Astrocyte of the spinal cord (primary cell): Measurements from ENCODE around the gene TRMT1L.

Experiments used
- DNase-seq: peaks from one replicate; pipeline ENCODE4 v3.0.0; 2011; ENCODE audit warnings: low read depth, low spot score
- H3K4me3 ChIP-seq: 2 replicates; pipeline ENCODE4 v1.5.1; 2011; ENCODE audit warnings: low read depth, mild to moderate bottlenecking, low read length, moderate library complexity
- in situ Hi-C: cut with HindIII; loops from 2 replicates; pipeline ENCODE4 v1.10.0; 2017; ENCODE audit warnings: low sequenced_read_pairs
- TF ChIP-seq, protein P1 (sequence below): IDR thresholded peaks from 2 replicates; pipeline ENCODE4 v1.5.1; 2012; ENCODE audit warnings: low read depth, mild to moderate bottlenecking, low read length, inconsistent platforms

The TRMT1L gene

GRCh38 chr1:185129708-185130107 lies 27.0 kb downstream of the TRMT1L start:
- in situ Hi-C loops: no loop called here

DNA sequence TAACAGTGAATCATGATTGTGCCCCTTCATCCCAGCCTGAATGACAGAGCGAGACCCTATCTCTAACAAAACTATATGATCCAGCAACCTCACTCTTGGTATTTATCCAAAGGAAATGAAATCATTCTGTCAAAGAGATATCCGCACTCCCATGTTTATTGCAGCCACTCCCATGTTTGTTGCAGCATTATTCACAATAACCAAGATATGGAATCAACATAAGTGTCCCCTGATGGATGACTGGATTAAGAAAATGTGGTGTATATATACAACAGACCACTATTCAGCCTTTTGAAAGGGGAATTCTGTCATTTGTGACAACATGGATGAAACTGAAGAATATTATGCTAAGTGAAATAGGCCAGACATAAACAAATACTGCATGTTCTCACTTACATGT lies 44.4 kb downstream of the TRMT1L start:
- no peak for DNase-seq
- in situ Hi-C loops: no loop called here
- no peak overlapping the region for H3K4me3 ChIP-seq
- TF ChIP-seq, protein P1, sequence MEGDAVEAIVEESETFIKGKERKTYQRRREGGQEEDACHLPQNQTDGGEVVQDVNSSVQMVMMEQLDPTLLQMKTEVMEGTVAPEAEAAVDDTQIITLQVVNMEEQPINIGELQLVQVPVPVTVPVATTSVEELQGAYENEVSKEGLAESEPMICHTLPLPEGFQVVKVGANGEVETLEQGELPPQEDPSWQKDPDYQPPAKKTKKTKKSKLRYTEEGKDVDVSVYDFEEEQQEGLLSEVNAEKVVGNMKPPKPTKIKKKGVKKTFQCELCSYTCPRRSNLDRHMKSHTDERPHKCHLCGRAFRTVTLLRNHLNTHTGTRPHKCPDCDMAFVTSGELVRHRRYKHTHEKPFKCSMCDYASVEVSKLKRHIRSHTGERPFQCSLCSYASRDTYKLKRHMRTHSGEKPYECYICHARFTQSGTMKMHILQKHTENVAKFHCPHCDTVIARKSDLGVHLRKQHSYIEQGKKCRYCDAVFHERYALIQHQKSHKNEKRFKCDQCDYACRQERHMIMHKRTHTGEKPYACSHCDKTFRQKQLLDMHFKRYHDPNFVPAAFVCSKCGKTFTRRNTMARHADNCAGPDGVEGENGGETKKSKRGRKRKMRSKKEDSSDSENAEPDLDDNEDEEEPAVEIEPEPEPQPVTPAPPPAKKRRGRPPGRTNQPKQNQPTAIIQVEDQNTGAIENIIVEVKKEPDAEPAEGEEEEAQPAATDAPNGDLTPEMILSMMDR: no peak

More at GRCh38 chr1:185129708-185130107, 27.0 kb downstream of the TRMT1L start:
- no peak for DNase-seq
- TF ChIP-seq, protein P1: no peak
- H3K4me3 ChIP-seq: no peak overlapping the region

GRCh38 chr1:185111873-185112272 lies 44.9 kb downstream of the TRMT1L start:
- in situ Hi-C loops: no loop called here
- no peak for DNase-seq
- TF ChIP-seq, protein P1: no peak
- H3K4me3 ChIP-seq: no peak overlapping the region

DNA sequence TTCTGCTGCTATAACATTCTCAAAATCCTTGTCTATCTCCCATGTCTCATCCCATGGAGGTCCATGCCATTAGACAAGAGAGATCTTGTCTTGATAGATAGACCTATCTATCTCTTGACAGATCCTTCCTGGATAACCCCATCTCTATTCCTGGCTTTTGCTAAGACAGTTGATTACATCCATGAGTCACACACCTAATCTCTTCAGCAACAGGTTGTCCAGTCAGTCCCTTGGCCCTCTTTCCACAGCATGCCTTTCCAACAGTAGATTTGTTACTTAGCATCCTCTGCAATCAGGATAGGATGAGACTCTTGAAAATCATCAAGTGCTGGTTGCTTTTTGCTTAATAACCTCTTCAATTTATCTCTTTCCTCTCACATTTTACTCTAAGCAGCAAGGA lies 46.6 kb downstream of the TRMT1L start:
- TF ChIP-seq, protein P1: no peak
- no peak overlapping the region for H3K4me3 ChIP-seq
- DNase-seq: no peak
- in situ Hi-C loops: no loop called here

- no peak overlapping the region for H3K4me3 ChIP-seq
- TF ChIP-seq, protein P1: no peak
- in situ Hi-C loops: no loop called here
- peak; percentile 15 for DNase-seq
Observed at GRCh38 chr1:185108321-185108720, 48.4 kb downstream of the TRMT1L start.

DNA sequence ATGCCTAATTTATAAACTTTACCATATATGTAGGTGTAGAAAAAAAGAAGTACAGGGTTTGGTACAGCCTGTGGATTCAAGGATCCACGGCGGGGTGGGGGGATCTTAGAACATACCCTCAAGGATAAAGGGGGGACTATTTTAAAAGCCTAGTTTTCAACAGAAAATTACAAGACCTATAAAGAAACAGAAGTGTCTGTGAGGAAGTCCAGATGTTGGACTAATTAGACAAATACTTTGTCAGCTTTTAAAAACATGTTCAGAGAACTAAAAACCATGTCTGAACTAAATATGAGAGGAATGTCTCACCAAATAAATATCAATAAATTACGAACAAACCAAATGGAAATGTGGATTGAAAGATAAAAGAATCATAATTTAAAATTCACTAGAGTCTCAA lies 51.6 kb downstream of the TRMT1L start:
- in situ Hi-C loops: no loop called here
- TF ChIP-seq, protein P1: no peak
- no peak for DNase-seq
- no peak overlapping the region for H3K4me3 ChIP-seq

DNA sequence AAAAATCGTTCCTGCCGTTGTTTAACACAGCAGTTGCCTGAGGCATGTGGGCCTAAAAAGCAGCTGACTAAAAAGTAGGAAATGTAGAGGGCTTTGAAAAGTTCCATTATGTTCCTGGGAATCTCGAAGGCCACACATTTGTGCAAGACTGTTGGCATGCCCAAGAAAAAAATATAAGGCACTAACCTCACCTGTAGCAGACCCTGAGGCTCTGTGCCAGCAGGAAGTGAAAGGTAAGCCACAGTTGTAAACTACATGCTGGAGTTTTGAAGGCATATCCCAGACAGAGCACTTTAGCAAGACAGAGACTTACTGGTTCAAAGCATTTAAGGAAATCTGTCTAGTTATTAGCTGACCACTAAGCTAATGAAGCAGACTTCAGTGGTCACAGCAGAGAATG lies 52.7 kb downstream of the TRMT1L start:
- TF ChIP-seq, protein P1: no peak
- no peak overlapping the region for H3K4me3 ChIP-seq
- DNase-seq: no peak
- in situ Hi-C loops: no loop called here
